ENCODE data around the gene BCL2. TPM values are rescaled to one million over a fixed set of nuclear protein-coding genes. Genes with fewer than 3 reads are reported as not detected.
A peak's percentile ranks its signal among the peaks of the same experiment; 100 is the strongest.
"Not testable (repeated sequence)": the region's sequence is repeated elsewhere in the genome, so short reads cannot be mapped to it uniquely, and the experiment has no call there.

BCL2 gene
- total RNA-seq, 2 donors from 2014 or later = 14.8 to 38.4 TPM

GRCh38 chr18:63205791-63206252 is 113.7 kb downstream of the BCL2 start:
- 85% methylated on average over 6 of the region's 6 CpGs for WGBS

DNA sequence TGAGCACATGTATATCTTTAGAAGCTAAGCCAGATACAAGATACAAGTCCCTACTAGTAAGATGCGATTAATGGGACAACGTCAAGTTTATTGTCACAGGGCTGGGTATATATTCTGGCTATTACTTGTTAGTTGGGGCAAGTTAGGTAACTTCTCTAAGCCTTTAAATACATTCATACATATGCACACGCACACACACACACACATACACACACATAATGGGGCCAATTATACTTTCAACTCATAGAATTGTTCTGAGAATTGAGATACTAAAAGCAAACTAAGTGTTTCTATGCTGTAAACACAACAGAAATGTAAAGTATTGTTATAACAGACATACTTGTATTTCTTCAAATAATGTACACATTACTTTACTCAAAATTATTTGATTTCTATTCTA is 116.1 kb downstream of the BCL2 start:
- H3K4me1 ChIP-seq (replicated peaks) = peaks cover 12% of the 10 kb centered on the region
- H3K4me3 ChIP-seq = no peak overlapping the region
- no peak overlapping the region for H3K27ac ChIP-seq
- WGBS = 77% methylated on average over 3 of the region's 3 CpGs
- H3K9me3 ChIP-seq = no peaks in the 10 kb centered on the region
- DNase-seq (ENCODE audit: low spot score) = no peak
- H3K36me3 ChIP-seq = no peaks in the 10 kb centered on the region
- TF ChIP-seq, protein P1, sequence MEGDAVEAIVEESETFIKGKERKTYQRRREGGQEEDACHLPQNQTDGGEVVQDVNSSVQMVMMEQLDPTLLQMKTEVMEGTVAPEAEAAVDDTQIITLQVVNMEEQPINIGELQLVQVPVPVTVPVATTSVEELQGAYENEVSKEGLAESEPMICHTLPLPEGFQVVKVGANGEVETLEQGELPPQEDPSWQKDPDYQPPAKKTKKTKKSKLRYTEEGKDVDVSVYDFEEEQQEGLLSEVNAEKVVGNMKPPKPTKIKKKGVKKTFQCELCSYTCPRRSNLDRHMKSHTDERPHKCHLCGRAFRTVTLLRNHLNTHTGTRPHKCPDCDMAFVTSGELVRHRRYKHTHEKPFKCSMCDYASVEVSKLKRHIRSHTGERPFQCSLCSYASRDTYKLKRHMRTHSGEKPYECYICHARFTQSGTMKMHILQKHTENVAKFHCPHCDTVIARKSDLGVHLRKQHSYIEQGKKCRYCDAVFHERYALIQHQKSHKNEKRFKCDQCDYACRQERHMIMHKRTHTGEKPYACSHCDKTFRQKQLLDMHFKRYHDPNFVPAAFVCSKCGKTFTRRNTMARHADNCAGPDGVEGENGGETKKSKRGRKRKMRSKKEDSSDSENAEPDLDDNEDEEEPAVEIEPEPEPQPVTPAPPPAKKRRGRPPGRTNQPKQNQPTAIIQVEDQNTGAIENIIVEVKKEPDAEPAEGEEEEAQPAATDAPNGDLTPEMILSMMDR (IDR thresholded peaks at IDR 0.05) = no peak
- TF ChIP-seq POLR2AphosphoS5 (IDR thresholded peaks at IDR 0.05) (no peak), POLR2A (IDR thresholded peaks at IDR 0.05) (no peak)
- intact Hi-C loops (cut with DNase I) = no loop called here
- H3K27me3 ChIP-seq (replicated peaks; ENCODE audit: insufficient read depth) = no peaks in the 10 kb centered on the region

More at GRCh38 chr18:63205791-63206252, 113.7 kb downstream of the BCL2 start:
- TF ChIP-seq, protein P1 (IDR thresholded peaks at IDR 0.05) = no peak
- TF ChIP-seq POLR2AphosphoS5 (IDR thresholded peaks at IDR 0.05) = no peak
- no peak for TF ChIP-seq POLR2A (IDR thresholded peaks at IDR 0.05)
- no peak overlapping the region for H3K4me3 ChIP-seq
- no peak overlapping the region for H3K27ac ChIP-seq
- H3K36me3 ChIP-seq = no peaks in the 10 kb centered on the region
- DNase-seq (ENCODE audit: low spot score) = no peak
- intact Hi-C loops (cut with DNase I) = no loop called here
- no peaks in the 10 kb centered on the region for H3K9me3 ChIP-seq
- peaks cover 4% of the 10 kb centered on the region for H3K4me1 ChIP-seq (replicated peaks)
- no peaks in the 10 kb centered on the region for H3K27me3 ChIP-seq (replicated peaks; ENCODE audit: insufficient read depth)

- Histone ChIP-seq H3K36me3 (no peaks in the 10 kb centered on the region), H3K27ac (peak overlapping the region in 1 of 2 donors; percentile 34), H3K4me1 (replicated peaks) (peaks cover 12% of the 10 kb centered on the region), H3K27me3 (replicated peaks; ENCODE audit: insufficient read depth) (no peaks in the 10 kb centered on the region), H3K9me3 (no peaks in the 10 kb centered on the region), H3K4me3 (no peak overlapping the region)
- WGBS = 49% methylated on average over 8 of the region's 8 CpGs
- TF ChIP-seq POLR2AphosphoS5 (IDR thresholded peaks at IDR 0.05) (no peak), POLR2A (IDR thresholded peaks at IDR 0.05) (no peak)
- TF ChIP-seq, protein P1 (IDR thresholded peaks at IDR 0.05) = no peak
- DNase-seq (ENCODE audit: low spot score) = no peak
- intact Hi-C loops (cut with DNase I) = no loop called here
Observed at GRCh38 chr18:63202828-63203227, 116.7 kb downstream of the BCL2 start.

- 83% methylated on average over 3 of the region's 3 CpGs for WGBS
- H3K27me3 ChIP-seq (replicated peaks; ENCODE audit: insufficient read depth); intact Hi-C loops (cut with DNase I); H3K9me3 ChIP-seq; H3K4me3 ChIP-seq; DNase-seq (ENCODE audit: low spot score); H3K36me3 ChIP-seq: not testable (repeated sequence)
- Histone ChIP-seq H3K27ac (peak overlapping the region in 1 of 2 donors; percentile 25), H3K4me1 (replicated peaks) (peaks cover 12% of the 10 kb centered on the region)
Observed at GRCh38 chr18:63201456-63201855, 118.1 kb downstream of the BCL2 start.

DNA sequence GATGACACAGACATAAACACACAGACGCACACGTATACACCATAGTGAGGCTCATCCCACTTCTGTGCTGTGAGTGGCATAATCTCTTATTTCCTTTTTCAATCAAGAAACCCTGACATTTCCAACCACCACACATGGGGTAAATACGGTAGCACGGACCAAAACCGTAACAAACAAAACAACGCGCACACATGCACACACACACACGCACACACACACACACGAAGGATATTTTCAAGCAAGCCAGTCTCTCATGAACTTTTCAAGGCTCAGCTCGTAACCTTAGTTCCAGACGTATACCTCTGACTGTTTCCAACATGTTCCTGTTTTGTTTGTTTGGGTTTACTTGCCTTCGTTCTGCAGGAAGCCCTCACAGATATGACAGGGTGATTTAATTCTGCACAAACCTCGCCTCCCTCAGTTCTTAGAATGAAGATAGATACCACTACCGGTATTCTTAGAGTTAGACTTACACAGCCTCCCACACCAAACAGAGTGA is 119.8 kb downstream of the BCL2 start:
- H3K36me3 ChIP-seq = no peaks in the 10 kb centered on the region
- H3K9me3 ChIP-seq = no peaks in the 10 kb centered on the region
- H3K4me1 ChIP-seq (replicated peaks) = peaks cover 12% of the 10 kb centered on the region
- H3K4me3 ChIP-seq = no peak overlapping the region
- H3K27me3 ChIP-seq (replicated peaks; ENCODE audit: insufficient read depth) = no peaks in the 10 kb centered on the region
- intact Hi-C loops (cut with DNase I) = no loop called here
- WGBS = 22% methylated on average over 14 of the region's 14 CpGs
- H3K27ac ChIP-seq = no peak overlapping the region
- TF ChIP-seq POLR2AphosphoS5 (IDR thresholded peaks at IDR 0.05) = peak; percentile 12
- no peak for TF ChIP-seq POLR2A (IDR thresholded peaks at IDR 0.05)
- DNase-seq (ENCODE audit: low spot score) = no peak

Measured in prostate gland (tissue), 2 donors.